Liver (tissue), 9 donors: ENCODE data around the gene WEE1. TPM values are rescaled to one million over a fixed set of nuclear protein-coding genes. Genes with fewer than 3 reads are reported as not detected.
A peak's percentile ranks its signal among the peaks of the same experiment; 100 is the strongest.

Source experiments
- DNase-seq: peaks from one replicate; pipeline ENCODE4 v3.0.0-alpha.2; 2017; ENCODE audit warnings: low spot score
- H3K27ac ChIP-seq, 2 donors: one replicate each; pipeline ENCODE4 v1.7.0; 2013; ENCODE audit warnings: inconsistent platforms in 2 of 2, low read length in 2 of 2, control low read depth in 1 of 2, low read depth in 1 of 2, mild to moderate bottlenecking in 1 of 2
- H3K27me3 ChIP-seq, 4 donors: one replicate each; pipeline versions ENCODE4 v1.6.1 to v1.7.0; 2013; ENCODE audit warnings: low read length in 3 of 4, inconsistent platforms in 1 of 4, mild to moderate bottlenecking in 1 of 4, moderate library complexity in 1 of 4; ENCODE audit not compliant: control insufficient read depth in 4 of 4, insufficient read depth in 4 of 4
- H3K36me3 ChIP-seq, 4 donors: one replicate each; pipeline versions ENCODE4 v1.6.1 to v1.7.0; 2013; ENCODE audit warnings: low read length in 3 of 4, mild to moderate bottlenecking in 3 of 4, low read depth in 1 of 4, moderate library complexity in 1 of 4; ENCODE audit not compliant: control insufficient read depth in 4 of 4, insufficient read depth in 3 of 4
- H3K4me1 ChIP-seq, 4 donors: one replicate each; pipeline versions ENCODE4 v1.6.1 to v1.7.0; 2013; ENCODE audit warnings: low read length in 3 of 4, mild to moderate bottlenecking in 3 of 4, moderate library complexity in 1 of 4; ENCODE audit not compliant: control insufficient read depth in 4 of 4, insufficient read depth in 4 of 4
- H3K4me3 ChIP-seq, 3 donors: one replicate each; pipeline versions ENCODE4 v1.6.1 to v1.7.0; 2013; ENCODE audit warnings: low read length in 3 of 3, control low read depth in 1 of 3, low read depth in 1 of 3, mild to moderate bottlenecking in 1 of 3
- H3K9ac ChIP-seq, 2 donors: one replicate each; pipeline ENCODE4 v1.7.0; 2013; ENCODE audit warnings: low read length in 2 of 2, mild to moderate bottlenecking in 2 of 2, moderate library complexity in 2 of 2, control low read depth in 1 of 2, low read depth in 1 of 2
- H3K9me3 ChIP-seq, 4 donors: one replicate each; pipeline versions ENCODE4 v1.6.1 to v1.7.0; 2013; ENCODE audit warnings: low read length in 3 of 4; ENCODE audit not compliant: control insufficient read depth in 4 of 4
- ATF3 ChIP-seq: IDR thresholded peaks from 2 replicates; pipeline ENCODE4 v1.6.1; 2016; ENCODE audit warnings: antibody characterized with exemption
- FOXA2 ChIP-seq: IDR thresholded peaks from 2 replicates; pipeline ENCODE4 v1.6.1; 2016; ENCODE audit warnings: antibody characterized with exemption
- HNF4G ChIP-seq: IDR thresholded peaks from 2 replicates; pipeline ENCODE4 v1.6.1; 2016; ENCODE audit warnings: antibody characterized with exemption
- NR2F2 ChIP-seq: IDR thresholded peaks from 2 replicates; pipeline ENCODE4 v1.6.1; 2016; ENCODE audit warnings: antibody characterized with exemption
- RAD21 ChIP-seq, 2 donors: IDR thresholded peaks; 2 replicates each; pipeline ENCODE4 v1.6.1; 2016; ENCODE audit warnings: antibody characterized with exemption in 2 of 2, mild to moderate bottlenecking in 2 of 2
- REST ChIP-seq: IDR thresholded peaks from 2 replicates; pipeline ENCODE4 v1.6.1; 2016; ENCODE audit warnings: antibody characterized with exemption, mild to moderate bottlenecking
- RXRA ChIP-seq, 2 donors: IDR thresholded peaks; 2 replicates each; pipeline ENCODE4 v1.6.1; 2017 to 2018; ENCODE audit warnings: antibody characterized with exemption in 2 of 2, mild to moderate bottlenecking in 1 of 2
- SP1 ChIP-seq: IDR thresholded peaks from 2 replicates; pipeline ENCODE4 v1.6.1; 2018; ENCODE audit warnings: antibody characterized with exemption, mild to moderate bottlenecking
- ZBTB33 ChIP-seq: IDR thresholded peaks from 2 replicates; pipeline ENCODE4 v1.6.1; 2016; ENCODE audit warnings: antibody characterized with exemption
- WGBS: extraction: QIAGEN DNeasy Blood & Tissue Kit; methylation state at CpG from one replicate; pipeline ENCODE4 v1.1.7; 2013; 5-methylcytosine and 5-hydroxymethylcytosine counted together
- polyA plus RNA-seq, 2 donors: library from polyadenylated mRNA; stranded (reverse) in 1 of 2; unstranded in 1 of 2; fragments of 200-250 nt in 1 of 2; fragments of >200 nt in 1 of 2; fragmentation: Nextera tagmentation in 1 of 2; extraction: Ambion mirVana in 1 of 2; gene quantifications; one replicate each; pipeline versions ENCODE4 v1.2.1 to v1.2.3, GENCODE V29; 2013 to 2015
- total RNA-seq, 2 donors: library from RNA; depleted of rRNA; stranded (reverse); fragments of >200 nt; gene quantifications; one replicate each; pipeline ENCODE4 v1.2.3, GENCODE V29; 2014
- donor health status: healthy.
- donor health status: healthy.
- donor health status: healthy.
- donor health status: healthy.
- donor health status: healthy.

Gene WEE1
- total and polyA plus RNA-seq, 4 donors = 3.5 to 39.6 (median 7.1) TPM

- H3K36me3 ChIP-seq = no peaks in the 10 kb centered on the region
- peaks cover 3 to 45% (median 10%) of the 10 kb centered on the region in 4 donors for H3K4me1 ChIP-seq
- H3K9me3 ChIP-seq = no peaks in the 10 kb centered on the region
- WGBS = 72% methylated on average over 3 of the region's 3 CpGs
- H3K9ac ChIP-seq = peak overlapping the region; percentile 26 to 43
- DNase-seq = no peak
- peak overlapping the region; percentile 91 to 94 for H3K27ac ChIP-seq
- no peak overlapping the region for H3K4me3 ChIP-seq
- TF ChIP-seq NR2F2 (peak; percentile 10), RXRA (IDR thresholded peaks at IDR 0.05) (no peak)
- H3K27me3 ChIP-seq = no peaks in the 10 kb centered on the region
Measured at GRCh38 chr11:9566561-9567063, 6.9 kb upstream of the WEE1 start.

GRCh38 chr11:9567401-9567800 is 6.1 kb upstream of the WEE1 start:
- Histone ChIP-seq H3K27me3 (no peaks in the 10 kb centered on the region), H3K9ac (no peak overlapping the region), H3K9me3 (no peaks in the 10 kb centered on the region), H3K4me3 (no peak overlapping the region), H3K4me1 (peaks cover 3 to 45% (median 13%) of the 10 kb centered on the region in 4 donors), H3K27ac (peak overlapping the region; percentile 91 to 94), H3K36me3 (no peaks in the 10 kb centered on the region)
- WGBS = 97% methylated on average over 5 of the region's 5 CpGs
- DNase-seq = no peak
- TF ChIP-seq FOXA2 (no peak), HNF4G (no peak), SP1 (no peak), ZBTB33 (no peak), ATF3 (no peak), RAD21 (IDR thresholded peaks at IDR 0.05) (no peak)

GRCh38 chr11:9568161-9568853 is 5.2 kb upstream of the WEE1 start:
- Histone ChIP-seq H3K36me3 (no peaks in the 10 kb centered on the region), H3K27me3 (no peaks in the 10 kb centered on the region), H3K4me3 (peak overlapping the region in 1 of 3 donors; percentile 26), H3K4me1 (peaks cover 3 to 45% (median 13%) of the 10 kb centered on the region in 4 donors), H3K9ac (peak overlapping the region; percentile 64 to 90), H3K9me3 (no peaks in the 10 kb centered on the region), H3K27ac (peak overlapping the region; percentile 91 to 94)
- no peak for TF ChIP-seq REST
- no peak for TF ChIP-seq SP1
- WGBS = 49% methylated on average over 8 of the region's 8 CpGs
- no peak for DNase-seq
